ENCODE results near the gene IGHMBP2.

IGHMBP2 gene

GRCh38 chr11:68982134-68982533 lies 78.4 kb downstream of the IGHMBP2 start:
- H3K27ac Mint-ChIP-seq = no peak overlapping the region
- H3K4me3 Mint-ChIP-seq = no peak overlapping the region
- TF ChIP-seq CTCF (IDR thresholded peaks at IDR 0.05; ENCODE audit: unreplicated experiment in 3 of 3) = no peak
- H3K36me3 Mint-ChIP-seq (ENCODE audit: low read depth) = peaks cover 6% of the 10 kb centered on the region
- peaks cover 21% of the 10 kb centered on the region for H3K9me3 Mint-ChIP-seq
- H3K27me3 Mint-ChIP-seq (ENCODE audit: low read depth) = peaks cover 24% of the 10 kb centered on the region
- peaks cover 16% of the 10 kb centered on the region for H3K4me1 Mint-ChIP-seq

DNA sequence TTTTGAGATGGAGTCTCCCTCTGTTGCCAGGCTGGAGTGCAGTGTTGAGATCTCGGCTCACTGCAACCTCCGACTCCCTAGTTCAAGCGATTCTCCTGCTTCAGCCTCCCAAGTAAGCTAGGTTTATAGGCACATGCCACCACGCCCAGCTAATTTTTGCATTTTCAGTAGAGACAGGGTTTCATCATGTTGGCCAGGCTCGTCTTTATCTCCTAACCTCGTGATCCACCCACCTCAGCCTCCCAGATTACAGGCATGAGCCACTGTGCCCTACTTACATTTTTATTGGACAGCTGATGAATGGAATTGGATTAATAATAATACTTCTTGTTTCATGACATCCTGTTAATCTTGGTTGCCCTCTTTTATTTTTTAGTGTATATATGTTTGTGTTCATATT lies 80.1 kb downstream of the IGHMBP2 start:
- TF ChIP-seq CTCF (IDR thresholded peaks at IDR 0.05; ENCODE audit: unreplicated experiment in 3 of 3) = no peak
- Mint-ChIP-seq H3K27ac (no peak overlapping the region), H3K27me3 (ENCODE audit: low read depth) (peaks cover 23% of the 10 kb centered on the region), H3K9me3 (peaks cover 26% of the 10 kb centered on the region), H3K4me1 (peaks cover 3% of the 10 kb centered on the region), H3K4me3 (no peak overlapping the region), H3K36me3 (ENCODE audit: low read depth) (peaks cover 6% of the 10 kb centered on the region)

DNA sequence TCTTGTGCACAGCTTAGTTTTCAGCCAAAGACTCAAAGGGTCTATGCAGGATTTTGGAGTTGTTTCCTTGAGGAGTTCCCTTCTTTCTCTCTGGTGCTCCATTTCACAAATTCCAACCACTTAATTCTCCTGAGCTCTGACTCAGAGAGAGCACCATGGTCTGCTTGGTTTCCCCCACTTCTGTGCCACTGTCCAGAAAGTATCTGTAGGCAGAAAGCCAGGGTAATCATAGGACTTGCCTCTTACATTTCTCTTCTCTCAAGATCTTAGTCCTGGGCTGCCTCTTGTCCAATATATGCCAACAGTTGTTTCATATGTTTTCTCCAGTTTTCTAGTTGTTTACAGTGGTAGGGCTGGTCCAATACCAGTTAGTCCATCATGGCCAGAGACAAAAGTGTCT lies 83.5 kb downstream of the IGHMBP2 start:
- no peak for TF ChIP-seq CTCF (IDR thresholded peaks at IDR 0.05; ENCODE audit: unreplicated experiment in 3 of 3)
- Mint-ChIP-seq H3K4me1 (no peaks in the 10 kb centered on the region), H3K4me3 (no peak overlapping the region), H3K27ac (no peak overlapping the region), H3K27me3 (ENCODE audit: low read depth) (peaks cover 19% of the 10 kb centered on the region), H3K9me3 (peaks cover 23% of the 10 kb centered on the region), H3K36me3 (ENCODE audit: low read depth) (peaks cover 6% of the 10 kb centered on the region)

GRCh38 chr11:68988491-68988890 lies 84.8 kb downstream of the IGHMBP2 start:
- no peak overlapping the region for H3K4me3 Mint-ChIP-seq
- H3K4me1 Mint-ChIP-seq = no peaks in the 10 kb centered on the region

More at GRCh38 chr11:68988491-68988890, 84.8 kb downstream of the IGHMBP2 start:
- peaks cover 16% of the 10 kb centered on the region for H3K9me3 Mint-ChIP-seq
- H3K36me3 Mint-ChIP-seq (ENCODE audit: low read depth) = peaks cover 6% of the 10 kb centered on the region
- TF ChIP-seq CTCF (IDR thresholded peaks at IDR 0.05; ENCODE audit: unreplicated experiment in 3 of 3) = no peak
- H3K27ac Mint-ChIP-seq = no peak overlapping the region
- H3K27me3 Mint-ChIP-seq (ENCODE audit: low read depth) = peaks cover 21% of the 10 kb centered on the region

Data from nephron (organoid).